OCI-LY1 (cell line): ENCODE measurements around the gene PXYLP1.

Experiments
- CTCF ChIP-seq: fragments of 200-600 bp; sonication (generic), shearing (Covaris generic); IDR thresholded peaks from 2 replicates; pipeline ENCODE4 v1.5.1; 2017; ENCODE audit warnings: mild to moderate bottlenecking, antibody characterized with exemption, low read length, moderate library complexity, mixed read lengths
- EZH2 ChIP-seq: fragments of 200-600 bp; sonication (generic), shearing (Covaris generic); IDR thresholded peaks from 2 replicates; pipeline ENCODE4 v1.8.0; 2017; ENCODE audit warnings: borderline replicate concordance, mixed run types, mild to moderate bottlenecking, antibody characterized with exemption, low read length, moderate library complexity, mixed read lengths

DNA sequence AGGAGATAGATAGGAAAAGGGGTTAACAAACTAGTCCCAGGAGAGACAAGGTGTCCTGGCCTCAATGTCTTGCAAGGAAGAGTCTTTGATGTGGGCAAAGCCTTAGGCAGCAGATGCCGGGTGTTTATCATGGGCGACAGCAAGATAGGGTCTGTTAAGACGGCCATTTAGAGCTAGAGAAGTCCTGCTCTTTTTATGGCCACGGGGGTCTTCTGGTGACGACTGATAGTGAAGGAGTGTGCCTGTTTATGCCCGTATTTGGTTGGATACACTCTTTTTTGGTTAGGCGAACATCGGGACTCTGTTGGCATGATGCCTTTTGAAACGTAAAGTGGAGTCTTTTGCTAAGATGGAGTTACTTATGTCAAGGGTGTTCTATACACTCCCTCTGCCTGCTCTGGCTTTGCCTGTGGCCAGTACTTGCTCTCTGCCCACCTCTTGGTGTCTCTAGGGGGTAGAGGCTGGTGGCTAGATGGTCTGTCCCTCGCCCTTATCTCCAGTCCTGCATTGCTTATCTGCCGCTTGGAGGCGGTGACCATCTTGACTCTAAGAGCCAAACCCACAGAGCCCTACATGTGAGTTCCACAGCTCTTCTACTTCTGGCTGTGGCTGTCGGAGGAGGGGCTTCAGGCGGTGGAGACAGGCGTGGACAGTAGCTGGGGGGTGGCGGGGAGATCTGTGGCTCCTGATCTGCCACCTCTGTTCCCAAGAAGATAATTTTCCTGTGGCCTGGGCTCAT is 80.9 kb downstream of the PXYLP1 start:
- TF ChIP-seq CTCF = no peak
- TF ChIP-seq EZH2 = no peak
